Transverse colon (tissue), 4 donors: ENCODE results near the gene CYP2A7.
"Not testable (repeated sequence)": the region's sequence is repeated elsewhere in the genome, so short reads cannot be mapped to it uniquely, and the experiment has no call there.

Experiments used
- CTCF ChIP-seq, 5 experiments: fragments of 200-600 bp in 3 of 5; fragments of 450-650 bp in 2 of 5; sonication (generic) in 3 of 5; IDR thresholded peaks; 1 replicate in 2 of 5; 2 replicates in 3 of 5; pipeline ENCODE4 v1.5.1; 2016 to 2017; ENCODE audit warnings: antibody characterized with exemption in 5 of 5, inconsistent platforms in 3 of 5, mild to moderate bottlenecking in 2 of 5, moderate library complexity in 1 of 5
- POLR2AphosphoS5 ChIP-seq, 3 donors: sonication (generic); formaldehyde crosslinking; IDR thresholded peaks; one replicate each; pipeline ENCODE4 v1.6.1; 2016; ENCODE audit warnings: antibody characterized with exemption in 3 of 3

- TF ChIP-seq POLR2AphosphoS5, CTCF (IDR thresholded peaks at IDR 0.05): not testable (repeated sequence)
These were observed 17.1 kb downstream of the CYP2A7 start for GRCh38 chr19:40864739-40865496.
